NB4 (cell line): ENCODE results near the gene TSPAN32.

ENCODE experiments used
- DNase-seq: peaks from one replicate; pipeline ENCODE4 v3.0.0; 2010; ENCODE audit warnings: low read depth
- H3K4me3 ChIP-seq: one replicate; pipeline ENCODE4 v1.5.1; 2011; ENCODE audit warnings: mild to moderate bottlenecking, low read depth, low read length, moderate library complexity
- CTCF ChIP-seq: IDR thresholded peaks from one replicate; pipeline ENCODE4 v1.5.1; 2012; ENCODE audit warnings: low read depth, low read length
- MAX ChIP-seq: IDR thresholded peaks from 2 replicates; pipeline ENCODE4 v1.6.1; 2011; ENCODE audit warnings: low read depth, low read length
- MYC ChIP-seq: IDR thresholded peaks from 2 replicates; pipeline ENCODE4 v1.6.1; 2011; ENCODE audit warnings: low read depth, low read length
- POLR2A ChIP-seq: IDR thresholded peaks from 2 replicates; pipeline ENCODE4 v1.6.1; 2011; ENCODE audit warnings: mild to moderate bottlenecking; ENCODE audit not compliant: insufficient read length; ENCODE audit errors: extremely low read depth

TSPAN32 gene

GRCh38 chr11:2304506-2305139 lies 2.8 kb downstream of the TSPAN32 start:
- no peak for DNase-seq
- H3K4me3 ChIP-seq, result peak overlapping the region; percentile 76
- TF ChIP-seq MYC (no peak), POLR2A (no peak), MAX (no peak), CTCF (no peak)

DNA sequence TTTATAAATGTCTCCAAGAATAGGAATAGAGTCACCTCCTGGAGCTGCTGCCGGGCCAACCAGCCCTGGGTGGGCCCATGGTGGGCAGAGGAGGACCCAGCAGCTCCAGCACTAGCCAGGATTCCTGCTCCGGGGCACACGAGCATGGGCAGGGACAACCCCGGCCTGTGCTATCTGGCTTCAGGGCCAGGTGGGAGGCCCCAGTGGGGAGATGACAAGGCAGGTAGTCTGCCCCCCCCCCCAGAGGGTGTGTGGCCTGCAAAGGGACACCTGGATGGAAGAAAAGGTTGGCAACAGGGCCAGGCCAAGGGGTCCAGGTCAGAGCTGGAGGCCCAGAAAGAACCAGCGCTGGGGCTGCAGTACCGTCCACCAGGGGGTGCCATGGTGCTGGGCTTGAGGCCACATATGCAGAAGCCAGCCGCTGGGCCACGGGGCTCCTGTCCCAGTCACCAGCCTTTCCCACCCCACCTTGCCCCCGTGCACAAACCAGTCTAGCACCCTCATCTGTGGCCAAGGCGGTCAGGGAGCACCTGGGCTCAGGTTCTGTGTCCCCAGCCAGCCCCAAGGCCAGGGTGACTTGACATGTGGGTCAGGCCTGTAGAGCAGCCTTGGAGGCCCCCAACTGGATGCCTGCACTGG lies 3.4 kb downstream of the TSPAN32 start:
- peak; percentile 53 for TF ChIP-seq MAX
- TF ChIP-seq CTCF, result peak; percentile 78
- TF ChIP-seq POLR2A, result no peak
- TF ChIP-seq MYC, result peak; percentile 49; the same call in 1 of the 2 replicates
- peak; percentile 81 for DNase-seq
- H3K4me3 ChIP-seq, result peak overlapping the region; percentile 56

DNA sequence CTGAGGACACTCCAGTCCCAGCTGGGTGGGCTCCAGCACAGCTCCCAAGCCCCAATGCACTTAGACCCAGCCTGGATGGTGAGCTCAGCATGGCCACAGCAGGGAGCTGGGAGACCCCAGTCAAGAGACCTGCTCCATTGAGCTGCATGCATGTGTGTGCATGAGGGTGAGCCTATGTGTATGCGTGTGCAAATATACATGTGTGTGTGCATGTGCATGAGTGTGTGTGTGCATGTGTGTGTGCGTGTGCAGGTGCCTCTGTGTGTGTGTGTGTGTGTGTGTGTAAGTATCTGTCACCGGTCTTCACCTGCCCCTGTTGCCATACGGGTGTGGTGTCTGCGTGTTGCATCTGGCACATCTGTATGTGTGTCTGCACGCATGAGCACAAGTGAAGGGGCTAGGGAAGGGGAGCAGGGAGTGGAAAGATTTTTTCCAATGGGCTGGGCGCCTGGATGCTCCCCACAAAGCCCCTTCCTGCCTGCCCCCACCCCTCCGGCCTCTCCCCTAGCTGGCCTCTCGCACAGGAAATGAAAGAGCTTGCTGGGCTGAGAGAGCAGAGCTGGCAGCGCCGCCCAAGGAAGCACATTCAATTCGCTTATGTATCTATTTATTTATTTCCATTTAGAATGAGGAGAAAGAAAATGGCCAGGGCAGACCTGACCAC lies 4.1 kb downstream of the TSPAN32 start:
- H3K4me3 ChIP-seq, result peak overlapping the region; percentile 56
- no peak for TF ChIP-seq MYC
- TF ChIP-seq POLR2A, result no peak
- no peak for TF ChIP-seq CTCF
- TF ChIP-seq MAX, result no peak
- peak; percentile 51 for DNase-seq

- H3K4me3 ChIP-seq, result no peak overlapping the region
- DNase-seq, result no peak
- TF ChIP-seq MAX (no peak), CTCF (no peak), POLR2A (no peak), MYC (no peak)
Measured at GRCh38 chr11:2306452-2306823, 4.6 kb downstream of the TSPAN32 start.

DNA sequence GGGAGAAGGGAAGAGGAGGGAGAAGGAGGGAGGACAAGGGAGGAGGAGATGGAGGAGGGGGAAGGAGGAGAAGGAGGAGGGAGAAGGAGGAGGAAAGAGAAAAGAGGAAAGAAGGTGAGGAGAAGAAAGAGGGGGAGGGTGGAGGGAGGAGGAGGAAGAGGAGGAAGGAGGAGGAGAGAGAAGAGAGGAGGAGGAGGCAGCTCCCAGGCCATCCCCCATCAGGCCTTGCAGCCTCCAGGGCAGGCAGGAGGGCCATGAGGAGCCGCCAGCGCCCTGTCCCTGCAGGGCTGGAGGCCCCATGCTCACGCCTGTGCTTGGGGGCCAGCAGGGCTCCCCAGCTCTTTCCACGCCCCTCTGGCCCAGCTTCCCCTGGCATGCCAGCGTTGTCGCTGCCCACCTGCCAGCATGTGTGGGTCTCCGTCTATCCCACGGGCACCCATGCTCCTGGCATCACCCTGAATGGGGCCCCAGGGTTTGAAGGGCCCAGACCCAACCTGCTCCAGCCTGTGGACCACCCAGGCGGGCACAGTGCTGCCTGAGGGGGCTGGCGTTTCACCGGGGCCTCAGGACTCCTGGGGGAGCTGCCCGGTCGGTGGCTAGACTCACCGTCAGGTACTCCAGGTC lies 5.2 kb downstream of the TSPAN32 start:
- TF ChIP-seq MAX, result no peak
- TF ChIP-seq CTCF, result no peak
- TF ChIP-seq MYC, result no peak
- no peak for TF ChIP-seq POLR2A
- H3K4me3 ChIP-seq, result no peak overlapping the region
- peak; percentile 29 for DNase-seq
